HG03469 (cell line): ENCODE results near the gene PTOV1.

Experiments
- ATAC-seq: cut with Tn5 transposase; IDR thresholded peaks from one replicate; pipeline ENCODE4 v1.9.1; 2021; ENCODE audit warnings: mild to moderate bottlenecking, moderate library complexity, moderate number of reproducible peaks; ENCODE audit not compliant: unreplicated experiment

The PTOV1 gene

GRCh38 chr19:49857838-49858087, 6.8 kb downstream of the PTOV1 start:
- ATAC-seq, result no peak

DNA sequence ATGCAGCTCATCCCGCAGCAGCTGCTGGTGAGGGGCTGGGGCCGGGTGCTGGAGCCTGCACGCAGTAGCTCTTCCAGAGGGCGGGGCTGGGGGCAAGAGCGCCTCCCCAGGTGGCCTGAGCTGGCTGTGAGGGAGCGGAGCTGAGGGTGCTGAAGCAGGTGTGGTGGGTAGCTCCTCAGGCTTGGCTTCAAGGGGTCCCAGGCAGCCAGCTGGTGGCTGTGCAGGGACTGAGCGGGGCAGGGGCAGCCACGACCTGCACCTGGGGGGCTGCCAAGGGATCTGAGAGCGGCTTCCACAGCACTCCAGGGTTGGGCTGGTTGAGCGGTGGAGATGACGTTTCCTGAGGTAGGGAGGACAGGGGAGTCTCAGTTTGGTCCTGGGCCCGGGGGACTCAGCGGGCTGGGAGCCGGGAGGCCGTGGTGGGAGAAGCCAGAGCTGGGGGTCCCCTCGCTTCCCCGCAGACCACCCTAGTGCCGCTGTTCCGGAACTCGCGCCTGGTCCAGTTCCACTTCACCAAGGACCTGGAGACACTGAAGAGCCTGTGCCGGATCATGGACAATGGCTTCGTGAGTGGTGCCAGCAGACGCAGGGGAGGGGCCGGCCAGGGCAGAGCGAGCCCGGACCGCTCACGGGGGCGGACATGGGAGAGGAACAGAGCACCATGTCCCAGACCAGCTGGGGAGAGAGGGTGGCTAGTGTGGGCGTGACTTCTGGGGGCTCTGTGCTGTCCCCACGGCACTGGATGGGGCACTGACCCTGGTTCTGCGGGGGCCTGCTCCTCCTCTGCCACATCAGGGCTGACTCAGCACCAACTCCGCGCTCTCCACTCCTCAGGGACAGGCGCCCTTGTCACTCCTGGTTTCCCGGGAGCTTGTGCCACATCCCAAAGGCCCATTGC, 7.4 kb downstream of the PTOV1 start:
- ATAC-seq, result no peak

DNA sequence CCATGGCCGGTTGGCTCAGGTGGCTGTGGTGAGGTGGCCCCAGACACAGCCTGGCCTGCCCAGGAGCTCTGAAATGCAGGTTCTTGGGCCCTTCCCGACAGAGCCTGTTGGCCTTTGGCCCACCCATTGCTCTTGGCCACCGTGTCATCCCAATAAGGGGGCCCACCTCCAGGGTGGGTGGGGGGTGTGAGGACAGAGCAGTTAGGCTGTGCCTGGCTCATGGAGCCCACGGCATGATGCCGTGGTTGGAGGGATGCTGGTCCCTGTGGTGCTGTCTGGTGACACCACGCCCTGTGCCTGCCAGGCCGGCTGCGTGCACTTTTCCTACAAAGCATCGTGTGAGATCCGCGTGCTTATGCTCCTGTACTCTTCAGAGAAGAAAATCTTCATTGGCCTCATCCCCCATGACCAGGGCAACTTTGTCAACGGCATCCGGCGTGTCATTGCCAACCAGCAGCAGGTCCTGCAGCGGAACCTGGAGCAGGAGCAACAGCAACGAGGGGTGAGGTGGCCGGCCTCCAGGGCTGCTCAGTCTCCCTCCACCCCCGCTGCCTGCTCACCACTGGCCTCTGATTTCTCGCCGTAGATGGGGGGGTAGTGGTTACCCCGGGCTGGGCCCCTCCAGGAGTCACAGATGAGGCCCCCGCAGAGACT, 8.8 kb downstream of the PTOV1 start:
- ATAC-seq, result no peak

- ATAC-seq, result no peak
These were observed 9.6 kb downstream of the PTOV1 start for GRCh38 chr19:49860336-49861102.

GRCh38 chr19:49861107-49861506, 10.1 kb downstream of the PTOV1 start:
- no peak for ATAC-seq

DNA sequence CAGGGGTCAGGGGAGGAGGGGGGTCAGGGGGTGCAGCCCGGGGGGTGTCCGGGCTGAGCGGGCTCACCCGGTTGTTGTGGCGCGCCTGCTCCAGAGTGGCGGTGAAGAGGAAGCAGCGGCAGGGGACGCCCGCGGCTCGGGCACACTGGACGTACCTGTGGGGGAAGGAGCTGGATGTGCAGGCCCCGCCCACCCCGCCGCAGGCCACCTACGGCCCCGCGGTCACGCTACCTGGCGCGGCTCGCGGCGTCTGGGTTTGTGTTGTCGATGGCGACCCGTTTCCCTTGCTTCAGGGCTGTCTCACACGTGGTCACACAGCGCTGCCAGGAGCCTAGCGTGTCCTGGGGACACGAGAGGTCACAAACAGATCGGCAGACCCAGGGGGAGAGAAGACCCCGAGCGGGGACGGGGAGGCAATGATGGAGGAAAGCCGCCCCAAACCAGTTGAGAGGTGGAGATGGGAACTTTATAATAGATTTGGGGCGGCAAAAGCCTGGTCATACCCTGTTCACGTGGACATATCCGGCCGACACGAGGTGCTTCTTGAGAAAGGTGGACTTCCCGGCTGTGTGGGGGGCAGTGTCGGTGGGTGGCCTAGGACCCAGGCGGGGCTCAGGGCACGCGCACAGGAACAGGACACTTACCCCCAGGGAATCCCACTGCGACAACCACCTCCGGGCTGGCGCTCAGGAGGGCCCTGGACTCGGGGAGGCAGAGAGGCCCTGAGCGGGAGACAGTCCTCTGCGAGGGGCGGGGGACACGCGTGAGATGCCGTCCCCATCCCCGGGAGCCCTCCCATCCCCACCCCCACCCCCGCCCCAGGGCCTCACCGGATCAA, 10.8 kb downstream of the PTOV1 start:
- no peak for ATAC-seq

GRCh38 chr19:49862391-49863253, 11.7 kb downstream of the PTOV1 start:
- no peak for ATAC-seq

GRCh38 chr19:49863254-49863934, 12.4 kb downstream of the PTOV1 start:
- ATAC-seq, result no peak

DNA sequence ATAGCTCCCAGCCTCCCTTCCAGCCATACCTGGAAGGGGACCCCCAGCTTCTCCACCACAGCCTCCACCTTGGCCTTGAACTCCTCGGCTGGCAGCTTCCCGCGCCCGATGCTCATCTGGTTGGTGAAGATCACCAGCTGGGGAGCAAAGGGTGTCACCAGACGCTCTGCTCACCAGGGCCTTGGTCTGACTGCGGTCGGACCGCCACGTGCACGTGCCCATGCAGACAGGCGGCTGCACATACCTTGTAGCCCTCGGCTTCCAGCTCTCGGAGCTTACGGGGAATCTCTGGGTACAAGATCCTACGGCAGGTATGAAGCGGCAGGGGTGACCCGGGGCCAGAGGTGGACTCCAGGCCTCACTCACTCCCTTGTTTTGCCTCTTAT, 13.0 kb downstream of the PTOV1 start:
- no peak for ATAC-seq

GRCh38 chr19:49864890-49865289, 13.9 kb downstream of the PTOV1 start:
- no peak for ATAC-seq

DNA sequence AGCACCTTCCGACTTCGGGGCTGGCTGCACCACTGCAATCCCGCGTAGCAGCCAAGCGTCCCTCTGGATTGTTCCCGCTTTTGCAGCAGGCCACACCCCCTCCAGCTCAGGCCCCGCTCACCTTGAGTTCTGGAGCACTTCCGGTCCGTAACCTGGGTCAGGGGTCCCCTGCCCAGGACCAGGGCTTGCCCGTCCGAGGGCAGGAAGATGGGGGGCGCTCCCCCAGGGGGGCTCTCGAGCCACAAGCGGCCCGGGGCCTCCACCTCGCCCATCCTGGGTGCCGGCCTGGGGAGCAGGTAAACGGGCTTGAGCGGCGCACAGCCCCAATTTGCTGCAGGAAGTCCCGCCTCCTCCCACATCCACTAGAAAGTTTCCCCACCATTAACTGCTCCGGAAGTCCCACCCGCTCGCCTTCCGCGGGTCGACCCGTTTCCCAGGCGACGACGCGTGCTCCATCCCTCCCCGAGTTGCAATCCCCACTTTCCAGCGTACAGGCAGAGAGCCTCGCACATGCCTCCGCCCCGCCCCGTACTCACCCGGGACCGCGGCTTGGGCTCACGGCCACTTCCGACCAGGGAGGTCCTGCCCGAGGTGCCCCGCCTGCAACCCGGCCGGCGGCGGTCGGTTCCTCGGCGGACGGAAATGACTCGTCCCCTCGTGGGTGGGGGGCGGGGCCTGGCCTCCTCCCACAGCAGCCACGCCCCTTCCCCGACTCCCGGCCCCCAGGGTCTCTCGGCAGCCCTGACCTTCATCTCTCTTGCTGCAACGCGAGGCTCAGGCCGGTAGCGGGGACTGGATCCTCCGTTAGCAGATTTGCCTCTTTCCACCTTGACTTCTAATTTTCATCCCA, 16.2 kb downstream of the PTOV1 start, which contains the start of gene PNKP:
TSS of gene PNKP (minus strand) at position 644 of the 850 bp plus-strand sequence. CDS start at position 272, 372 bp downstream.
- ATAC-seq, result no peak

DNA sequence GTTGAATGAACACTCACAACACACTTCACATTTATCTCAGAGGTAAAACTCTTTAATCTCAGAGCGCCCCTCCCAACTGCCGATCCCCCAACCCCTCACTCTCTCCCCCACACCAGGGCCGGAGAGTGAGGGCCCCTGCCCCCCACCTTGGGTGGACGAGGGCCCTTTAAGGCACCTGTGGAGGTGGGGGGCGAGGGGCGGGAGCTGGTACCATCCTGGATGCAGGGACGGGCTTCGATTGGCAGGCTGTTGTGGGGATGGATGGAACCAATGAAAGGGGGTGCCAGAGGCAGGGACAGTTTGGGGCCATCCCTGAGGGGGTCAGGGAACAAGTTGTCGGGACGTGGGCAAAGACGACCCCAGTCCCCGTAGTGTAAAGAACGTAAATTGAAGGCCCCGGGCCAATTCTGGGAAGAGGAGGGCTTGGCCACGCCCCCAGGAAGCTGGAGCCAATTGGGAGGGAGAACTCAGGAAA, 18.1 kb downstream of the PTOV1 start:
- no peak for ATAC-seq

- peak; percentile 47 for ATAC-seq
These were observed 18.7 kb downstream of the PTOV1 start for GRCh38 chr19:49869484-49870308.

GRCh38 chr19:49870309-49870901, 19.4 kb downstream of the PTOV1 start:
- no peak for ATAC-seq

DNA sequence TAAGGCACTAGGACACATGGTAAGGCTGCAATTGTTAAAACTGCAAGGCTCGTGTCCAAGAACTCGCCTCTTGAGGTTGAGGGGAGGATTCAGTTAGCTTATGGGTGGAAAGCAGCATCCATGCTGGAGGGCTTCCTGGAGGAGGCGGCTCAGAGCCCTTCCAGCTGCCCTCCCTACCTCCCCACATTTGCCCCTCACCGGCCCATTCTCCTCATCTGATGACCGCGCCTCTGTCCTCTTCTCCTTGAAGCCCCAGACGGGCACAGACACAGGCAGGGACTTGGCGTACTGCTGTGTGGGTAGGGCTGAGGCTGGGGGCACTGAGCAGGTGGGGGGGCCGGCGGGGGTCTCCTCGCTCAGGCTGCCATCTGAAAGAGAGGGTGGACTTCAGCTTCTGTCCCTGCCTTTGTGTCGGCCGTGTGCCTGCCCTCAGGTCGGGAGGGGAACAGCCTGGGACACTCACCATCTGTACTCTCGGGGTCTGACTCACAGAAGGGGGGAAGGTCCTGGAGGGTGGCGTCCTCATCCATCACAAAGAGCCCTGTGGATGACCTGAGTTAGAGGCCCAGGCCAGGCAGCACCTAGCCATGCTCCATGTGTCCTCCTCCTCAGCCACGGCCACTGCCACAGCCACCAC, 20.5 kb downstream of the PTOV1 start:
- no peak for ATAC-seq
